ENCODE data around the gene DUT. TPM values are rescaled to one million over a fixed set of nuclear protein-coding genes. Genes with fewer than 3 reads are reported as not detected.

DUT gene
- total RNA-seq, 1 experiment from 2014 or later = 130 TPM

GRCh38 chr15:48323294-48323693 is 7.9 kb upstream of the DUT start (continued):
- TF ChIP-seq, protein P1, sequence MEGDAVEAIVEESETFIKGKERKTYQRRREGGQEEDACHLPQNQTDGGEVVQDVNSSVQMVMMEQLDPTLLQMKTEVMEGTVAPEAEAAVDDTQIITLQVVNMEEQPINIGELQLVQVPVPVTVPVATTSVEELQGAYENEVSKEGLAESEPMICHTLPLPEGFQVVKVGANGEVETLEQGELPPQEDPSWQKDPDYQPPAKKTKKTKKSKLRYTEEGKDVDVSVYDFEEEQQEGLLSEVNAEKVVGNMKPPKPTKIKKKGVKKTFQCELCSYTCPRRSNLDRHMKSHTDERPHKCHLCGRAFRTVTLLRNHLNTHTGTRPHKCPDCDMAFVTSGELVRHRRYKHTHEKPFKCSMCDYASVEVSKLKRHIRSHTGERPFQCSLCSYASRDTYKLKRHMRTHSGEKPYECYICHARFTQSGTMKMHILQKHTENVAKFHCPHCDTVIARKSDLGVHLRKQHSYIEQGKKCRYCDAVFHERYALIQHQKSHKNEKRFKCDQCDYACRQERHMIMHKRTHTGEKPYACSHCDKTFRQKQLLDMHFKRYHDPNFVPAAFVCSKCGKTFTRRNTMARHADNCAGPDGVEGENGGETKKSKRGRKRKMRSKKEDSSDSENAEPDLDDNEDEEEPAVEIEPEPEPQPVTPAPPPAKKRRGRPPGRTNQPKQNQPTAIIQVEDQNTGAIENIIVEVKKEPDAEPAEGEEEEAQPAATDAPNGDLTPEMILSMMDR (IDR thresholded peaks at IDR 0.05 in 2 of 3, conservative IDR thresholded peaks at IDR 0.05 in 1 of 3; ENCODE audit: borderline replicate concordance in 1 of 3, insufficient read depth in 1 of 3, low read depth in 2 of 3, low read length in 2 of 3) = no peak

DNA sequence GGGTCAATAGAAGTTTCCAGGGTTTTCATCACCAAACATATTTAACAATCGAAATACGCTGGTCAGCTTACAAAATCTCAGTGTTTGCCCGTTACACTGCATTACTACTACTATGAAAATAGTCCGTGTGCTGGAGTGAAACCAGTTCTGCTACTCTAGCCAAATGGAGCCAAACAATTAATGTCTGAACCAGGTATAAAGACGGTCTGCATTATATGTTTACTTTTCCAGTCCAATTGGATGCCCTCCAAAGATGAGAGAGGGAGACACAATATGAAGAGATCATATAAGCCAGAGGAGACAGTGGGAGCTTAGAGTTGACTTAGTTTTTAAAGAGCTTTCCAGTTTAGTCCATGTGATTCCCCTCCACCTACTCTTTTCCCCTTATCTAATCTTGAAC is 6.3 kb upstream of the DUT start:
- CTCF ChIA-PET = no interaction called here
- H2AFZ ChIP-seq (ENCODE audit: low read depth, low read length, poor library complexity, severe bottlenecking) = no peak overlapping the region
- H3K4me2 ChIP-seq (ENCODE audit: low read length) = no peak overlapping the region
- H3K9ac ChIP-seq (ENCODE audit: low read length) = no peak overlapping the region
- POLR2A ChIA-PET = interaction anchor here (1.3 kb wide), 1 partner anchor 13 kb away, joined by 4 read pairs; no protein-coding TSS in a partner anchor
- RAD21 ChIA-PET (ENCODE audit: low non-redundant PET in 1 of 2, low total read pairs in 2 of 2, uncharacterized antibody in 2 of 2, unreplicated experiment in 2 of 2) = no interaction called here
- intact Hi-C loops (cut with micrococcal nuclease) = no loop called here
- H3K36me3 ChIP-seq (ENCODE audit: control insufficient read depth in 1 of 2, insufficient read depth in 2 of 2, low read length in 2 of 2) = no peaks in the 10 kb centered on the region
- no peak overlapping the region for H3K27ac ChIP-seq (ENCODE audit: low read depth, low read length)
- H3K9me3 ChIP-seq (ENCODE audit: control insufficient read depth in 1 of 2, insufficient read depth in 1 of 2, low read depth in 1 of 2, low read length in 2 of 2) = no peaks in the 10 kb centered on the region
- H4K20me1 ChIP-seq (ENCODE audit: insufficient read depth) = no peaks in the 10 kb centered on the region
- H3K4me3 ChIP-seq (replicated peaks in 1 of 2; ENCODE audit: low read depth in 1 of 2, low read length in 2 of 2) = no peak overlapping the region
- BruUV-seq (replicated peaks) = no TSS peak
- ATAC-seq (no peak), DNase-seq (ENCODE audit: low read depth, low spot score) (no peak)
- H3K9me2 ChIP-seq (ENCODE audit: insufficient read depth) = no peaks in the 10 kb centered on the region
- H3K79me2 ChIP-seq (ENCODE audit: insufficient read depth, low read length) = peaks cover 2% of the 10 kb centered on the region
- no peaks in the 10 kb centered on the region; the same call in 1 of the 2 replicates for H3K27me3 ChIP-seq (ENCODE audit: insufficient read depth, low read length)
- peaks cover 1 to 4% of the 10 kb centered on the region in 2 experiments; a peak in 3 of 4 replicates for H3K4me1 ChIP-seq (ENCODE audit: control insufficient read depth in 1 of 2, insufficient read depth in 2 of 2, low read length in 2 of 2)
- TF ChIP-seq, protein P2, sequence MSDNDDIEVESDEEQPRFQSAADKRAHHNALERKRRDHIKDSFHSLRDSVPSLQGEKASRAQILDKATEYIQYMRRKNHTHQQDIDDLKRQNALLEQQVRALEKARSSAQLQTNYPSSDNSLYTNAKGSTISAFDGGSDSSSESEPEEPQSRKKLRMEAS (IDR thresholded peaks at IDR 0.05) = no peak
- TF ChIP-seq CEBPB (IDR thresholded peaks at IDR 0.05; ENCODE audit: low read depth) (no peak), POLR2AphosphoS5 (IDR thresholded peaks at IDR 0.05; ENCODE audit: low read depth, low read length) (no peak), FOSL1 (IDR thresholded peaks at IDR 0.05; ENCODE audit: low read depth) (no peak), EZH2 (IDR thresholded peaks at IDR 0.05) (no peak), POLR2A (IDR thresholded peaks at IDR 0.05; ENCODE audit: borderline replicate concordance, extremely low read depth, insufficient read depth, insufficient read length) (no peak), CBX3 (IDR thresholded peaks at IDR 0.05; ENCODE audit: low read depth) (no peak), TCF7L2 (IDR thresholded peaks at IDR 0.05; ENCODE audit: borderline replicate concordance, extremely low read depth, insufficient read depth, insufficient read length) (no peak), REST (IDR thresholded peaks at IDR 0.05; ENCODE audit: low read depth) (no peak), ZFX (IDR thresholded peaks at IDR 0.05) (no peak), ELF1 (IDR thresholded peaks at IDR 0.05; ENCODE audit: borderline replicate concordance, low read depth) (no peak), YY1 (IDR thresholded peaks at IDR 0.05; ENCODE audit: extremely low read depth, insufficient replicate concordance, low read depth, low read length) (no peak), SRF (IDR thresholded peaks at IDR 0.05; ENCODE audit: low read depth) (no peak)
- TF ChIP-seq, protein P3, sequence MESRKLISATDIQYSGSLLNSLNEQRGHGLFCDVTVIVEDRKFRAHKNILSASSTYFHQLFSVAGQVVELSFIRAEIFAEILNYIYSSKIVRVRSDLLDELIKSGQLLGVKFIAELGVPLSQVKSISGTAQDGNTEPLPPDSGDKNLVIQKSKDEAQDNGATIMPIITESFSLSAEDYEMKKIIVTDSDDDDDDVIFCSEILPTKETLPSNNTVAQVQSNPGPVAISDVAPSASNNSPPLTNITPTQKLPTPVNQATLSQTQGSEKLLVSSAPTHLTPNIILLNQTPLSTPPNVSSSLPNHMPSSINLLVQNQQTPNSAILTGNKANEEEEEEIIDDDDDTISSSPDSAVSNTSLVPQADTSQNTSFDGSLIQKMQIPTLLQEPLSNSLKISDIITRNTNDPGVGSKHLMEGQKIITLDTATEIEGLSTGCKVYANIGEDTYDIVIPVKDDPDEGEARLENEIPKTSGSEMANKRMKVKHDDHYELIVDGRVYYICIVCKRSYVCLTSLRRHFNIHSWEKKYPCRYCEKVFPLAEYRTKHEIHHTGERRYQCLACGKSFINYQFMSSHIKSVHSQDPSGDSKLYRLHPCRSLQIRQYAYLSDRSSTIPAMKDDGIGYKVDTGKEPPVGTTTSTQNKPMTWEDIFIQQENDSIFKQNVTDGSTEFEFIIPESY (IDR thresholded peaks at IDR 0.05; ENCODE audit: extremely low read depth, insufficient replicate concordance, low read length) = no peak
